Adipocyte (in vitro differentiated cells): Measurements from ENCODE around the gene KRTAP5-6.

ENCODE experiments used
- DNase-seq: peaks from one replicate; pipeline ENCODE4 v3.0.0-alpha.2; 2015; ENCODE audit warnings: low read depth
- H3K27me3 ChIP-seq: replicated peaks from 2 replicates; pipeline ENCODE4 v1.7.0; 2013; ENCODE audit warnings: mild to moderate bottlenecking, low read length, moderate library complexity; ENCODE audit not compliant: control insufficient read depth, insufficient read depth
- H3K36me3 ChIP-seq: 2 replicates; pipeline ENCODE4 v1.7.0; 2013; ENCODE audit warnings: low read length, mild to moderate bottlenecking, moderate library complexity; ENCODE audit not compliant: control insufficient read depth, insufficient read depth, severe bottlenecking
- H3K4me1 ChIP-seq: 2 replicates; pipeline ENCODE4 v1.7.0; 2013; ENCODE audit warnings: mild to moderate bottlenecking, low read length, moderate library complexity; ENCODE audit not compliant: control insufficient read depth, insufficient read depth
- H3K4me3 ChIP-seq: 2 replicates; pipeline ENCODE4 v1.7.0; 2013; ENCODE audit warnings: mild to moderate bottlenecking, low read length, moderate library complexity
- H3K9ac ChIP-seq: 2 replicates; pipeline ENCODE4 v1.7.0; 2013; ENCODE audit warnings: mild to moderate bottlenecking, low read length, moderate library complexity
- H3K9me3 ChIP-seq: 2 replicates; pipeline ENCODE4 v1.7.0; 2013; ENCODE audit warnings: mild to moderate bottlenecking, low read length, moderate library complexity; ENCODE audit not compliant: control insufficient read depth

KRTAP5-6 gene

GRCh38 chr11:1701091-1701807, 4.3 kb downstream of the KRTAP5-6 start:
- Histone ChIP-seq H3K9ac (no peak overlapping the region), H3K36me3 (no peaks in the 10 kb centered on the region), H3K4me1 (no peaks in the 10 kb centered on the region), H3K4me3 (no peak overlapping the region), H3K27me3 (peaks cover 70% of the 10 kb centered on the region), H3K9me3 (peaks cover 12% of the 10 kb centered on the region)
- no peak for DNase-seq

- no peak overlapping the region for H3K4me3 ChIP-seq
- peaks cover 3% of the 10 kb centered on the region for H3K4me1 ChIP-seq
- no peaks in the 10 kb centered on the region for H3K36me3 ChIP-seq
- DNase-seq = no peak
- peaks cover 74% of the 10 kb centered on the region for H3K27me3 ChIP-seq
- peaks cover 10% of the 10 kb centered on the region for H3K9me3 ChIP-seq
- H3K9ac ChIP-seq = no peak overlapping the region
Measured at GRCh38 chr11:1702506-1702905, 5.5 kb downstream of the KRTAP5-6 start.

DNA sequence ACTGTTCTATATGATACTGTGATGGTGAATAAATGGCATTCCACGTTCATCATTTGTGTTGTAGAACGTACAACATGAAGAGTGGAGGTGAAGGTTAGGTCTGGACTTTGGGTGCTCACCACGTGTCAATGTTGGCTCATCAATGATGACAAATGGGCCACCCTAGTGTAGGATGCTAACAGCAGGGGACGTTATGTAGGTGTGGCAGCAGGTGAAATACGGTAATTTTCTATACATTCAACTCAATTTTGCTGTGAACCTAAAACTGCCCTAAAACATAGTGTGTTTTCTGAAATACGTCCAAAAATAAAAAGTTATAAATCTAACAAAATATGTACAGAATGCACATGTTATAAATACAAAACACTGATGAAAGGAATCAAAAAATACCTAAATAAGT, 6.2 kb downstream of the KRTAP5-6 start:
- Histone ChIP-seq H3K4me1 (peaks cover 7% of the 10 kb centered on the region), H3K4me3 (no peak overlapping the region), H3K9me3 (peaks cover 10% of the 10 kb centered on the region), H3K27me3 (peaks cover 71% of the 10 kb centered on the region), H3K36me3 (no peaks in the 10 kb centered on the region), H3K9ac (no peak overlapping the region)
- DNase-seq = no peak

DNA sequence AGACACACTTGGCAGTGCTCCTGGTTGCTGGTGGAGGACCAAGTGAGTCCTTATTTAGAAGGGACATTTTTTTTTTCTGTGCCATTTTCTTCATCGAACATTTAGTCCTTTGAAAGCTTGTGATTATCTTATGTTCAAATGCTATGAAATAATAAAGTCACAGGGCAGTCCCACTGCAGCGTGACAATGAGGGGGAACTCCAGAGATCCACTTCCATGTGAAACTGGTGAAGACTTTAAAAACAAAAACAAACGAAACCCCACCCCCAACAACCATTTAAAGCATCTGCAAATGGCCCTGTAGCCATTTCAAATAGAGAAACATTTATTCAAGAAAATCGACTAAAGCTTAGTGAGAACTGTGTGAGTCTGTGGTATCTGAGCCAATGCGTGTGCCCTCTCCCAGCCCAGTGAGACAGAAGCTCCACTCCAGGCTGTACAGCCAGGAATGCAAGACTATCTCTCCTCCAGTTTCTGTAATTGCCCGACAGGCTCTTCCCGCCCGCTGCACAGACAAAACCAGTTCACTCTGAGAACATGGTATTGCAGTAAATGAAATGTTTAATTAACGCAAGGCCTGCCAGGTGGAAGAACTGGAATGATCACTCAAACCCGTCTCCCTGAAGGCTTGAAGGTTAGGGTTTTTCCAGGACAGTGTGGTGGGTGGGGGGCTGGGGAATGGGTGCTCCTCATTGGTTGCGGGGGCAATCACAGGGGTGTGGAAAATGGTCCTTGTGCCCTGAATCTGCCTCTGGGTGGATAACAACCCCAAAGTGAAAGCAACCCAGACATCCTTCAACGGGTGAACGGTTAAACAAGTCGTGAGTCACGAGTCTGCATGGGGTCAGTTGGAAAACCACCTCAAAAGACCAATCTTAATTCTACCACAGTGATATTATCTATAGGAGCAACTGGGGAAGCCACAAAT, 8.4 kb downstream of the KRTAP5-6 start:
- Histone ChIP-seq H3K4me1 (peaks cover 7% of the 10 kb centered on the region), H3K27me3 (peaks cover 60% of the 10 kb centered on the region), H3K9me3 (peaks cover 7% of the 10 kb centered on the region), H3K4me3 (no peak overlapping the region), H3K9ac (no peak overlapping the region), H3K36me3 (no peaks in the 10 kb centered on the region)
- DNase-seq = no peak

GRCh38 chr11:1706634-1707400, 9.8 kb downstream of the KRTAP5-6 start:
- Histone ChIP-seq H3K9ac (no peak overlapping the region), H3K4me1 (peaks cover 7% of the 10 kb centered on the region), H3K36me3 (no peaks in the 10 kb centered on the region), H3K27me3 (peaks cover 58% of the 10 kb centered on the region), H3K9me3 (peaks cover 8% of the 10 kb centered on the region), H3K4me3 (no peak overlapping the region)
- DNase-seq = no peak

DNA sequence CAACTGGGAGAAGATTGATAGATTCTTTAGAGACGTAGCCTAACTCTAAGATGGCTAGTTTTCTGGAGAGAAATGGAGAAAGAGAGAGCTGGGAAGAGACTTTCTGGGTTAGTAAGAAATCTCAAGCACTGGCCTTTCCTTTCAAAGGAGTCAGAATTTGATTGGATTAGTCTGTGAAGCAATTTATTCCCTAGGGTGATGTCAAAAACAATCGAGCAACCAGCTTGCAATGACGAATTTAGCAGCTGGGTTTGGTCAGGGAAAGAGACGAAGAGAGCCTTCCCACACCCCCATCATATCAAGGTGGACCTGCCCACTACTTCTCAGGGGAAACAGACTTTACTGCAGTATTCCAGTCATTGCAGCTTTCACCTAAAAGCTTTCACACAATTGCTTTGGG, 10.8 kb downstream of the KRTAP5-6 start:
- H3K27me3 ChIP-seq = peaks cover 53% of the 10 kb centered on the region
- H3K9ac ChIP-seq = no peak overlapping the region
- H3K36me3 ChIP-seq = no peaks in the 10 kb centered on the region
- no peak overlapping the region for H3K4me3 ChIP-seq
- no peak for DNase-seq
- peaks cover 8% of the 10 kb centered on the region for H3K9me3 ChIP-seq
- peaks cover 7% of the 10 kb centered on the region for H3K4me1 ChIP-seq

DNA sequence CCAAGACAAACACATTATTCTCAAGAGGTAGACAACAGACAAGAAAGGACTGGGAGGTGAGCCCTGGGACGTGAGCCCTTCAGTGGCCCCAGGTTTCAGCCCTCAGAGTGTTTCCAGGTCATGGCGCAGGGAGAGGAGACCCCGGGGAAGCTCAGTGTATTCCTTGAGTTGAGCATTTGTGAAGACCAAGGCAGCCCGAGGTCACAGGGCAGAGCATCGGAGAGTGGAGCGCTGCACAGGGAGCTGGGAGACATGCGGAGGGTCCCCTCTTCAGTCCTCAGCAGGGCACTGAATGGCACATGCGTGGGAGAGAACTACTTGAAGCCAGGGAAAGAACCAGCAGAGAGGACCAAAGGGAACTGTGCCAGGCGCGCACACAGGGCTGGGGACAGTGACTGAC, 11.7 kb downstream of the KRTAP5-6 start:
- H3K9me3 ChIP-seq = peaks cover 8% of the 10 kb centered on the region
- H3K9ac ChIP-seq = no peak overlapping the region
- H3K4me3 ChIP-seq = no peak overlapping the region
- no peaks in the 10 kb centered on the region for H3K36me3 ChIP-seq
- H3K4me1 ChIP-seq = peaks cover 7% of the 10 kb centered on the region
- no peak for DNase-seq
- peaks cover 50% of the 10 kb centered on the region for H3K27me3 ChIP-seq

- H3K27me3 ChIP-seq = peaks cover 30% of the 10 kb centered on the region
- H3K9ac ChIP-seq = no peak overlapping the region
- no peaks in the 10 kb centered on the region for H3K4me1 ChIP-seq
- H3K9me3 ChIP-seq = peaks cover 8% of the 10 kb centered on the region
- no peak overlapping the region for H3K4me3 ChIP-seq
- no peaks in the 10 kb centered on the region for H3K36me3 ChIP-seq
- no peak for DNase-seq
Measured at GRCh38 chr11:1714908-1715885, 18.2 kb downstream of the KRTAP5-6 start.

- Histone ChIP-seq H3K36me3 (no peaks in the 10 kb centered on the region), H3K9me3 (peaks cover 3% of the 10 kb centered on the region), H3K9ac (no peak overlapping the region), H3K27me3 (peaks cover 32% of the 10 kb centered on the region), H3K4me1 (no peaks in the 10 kb centered on the region), H3K4me3 (no peak overlapping the region)
- no peak for DNase-seq
Measured at GRCh38 chr11:1717745-1718144, 20.8 kb downstream of the KRTAP5-6 start.

GRCh38 chr11:1718326-1718725, 21.3 kb downstream of the KRTAP5-6 start:
- DNase-seq = no peak
- Histone ChIP-seq H3K27me3 (peaks cover 37% of the 10 kb centered on the region), H3K36me3 (no peaks in the 10 kb centered on the region)

More at GRCh38 chr11:1718326-1718725, 21.3 kb downstream of the KRTAP5-6 start:
- no peak overlapping the region for H3K4me3 ChIP-seq
- H3K9me3 ChIP-seq = peaks cover 7% of the 10 kb centered on the region
- no peaks in the 10 kb centered on the region for H3K4me1 ChIP-seq
- H3K9ac ChIP-seq = no peak overlapping the region
